Loucy (cell line): ENCODE measurements around the gene AATK.

Experiments
- H2AFZ ChIP-seq: fragments of 200-600 bp; sonication (generic); 2 replicates; pipeline ENCODE4 v1.6.0; 2016; ENCODE audit warnings: antibody characterized with exemption, mild to moderate bottlenecking, low read length, moderate library complexity
- H3F3A ChIP-seq: fragments of 200-600 bp; 2 replicates; pipeline ENCODE4 v1.6.0; 2016; ENCODE audit warnings: antibody characterized with exemption, low read depth, mild to moderate bottlenecking
- H3K27me3 ChIP-seq: fragments of 200-600 bp; sonication (generic); 2 replicates; pipeline ENCODE4 v1.6.1; 2014; ENCODE audit warnings: low read length, mild to moderate bottlenecking; ENCODE audit not compliant: insufficient read depth, poor library complexity, severe bottlenecking
- H3K36me3 ChIP-seq: fragments of 200-600 bp; sonication (generic); 2 replicates; pipeline ENCODE4 v1.6.1; 2016; ENCODE audit warnings: low read length; ENCODE audit not compliant: insufficient read depth
- H3K4me1 ChIP-seq: fragments of 200-600 bp; sonication (generic); 2 replicates; pipeline ENCODE4 v1.5.1; 2014; ENCODE audit warnings: low read length, mild to moderate bottlenecking; ENCODE audit not compliant: insufficient read depth, poor library complexity, severe bottlenecking
- H3K4me2 ChIP-seq: fragments of 200-600 bp; sonication (generic); 2 replicates; pipeline ENCODE4 v1.6.0; 2014; ENCODE audit warnings: antibody characterized with exemption, low read length, low read depth, mild to moderate bottlenecking; ENCODE audit not compliant: poor library complexity, severe bottlenecking
- H3K4me3 ChIP-seq: fragments of 200-600 bp; sonication (generic); 2 replicates; pipeline ENCODE4 v1.5.1; 2014; ENCODE audit warnings: low read length, mild to moderate bottlenecking, mixed read lengths; ENCODE audit not compliant: poor library complexity, severe bottlenecking
- H3K79me2 ChIP-seq: fragments of 200-600 bp; sonication (generic); 2 replicates; pipeline ENCODE4 v1.6.1; 2014; ENCODE audit warnings: low read length; ENCODE audit not compliant: insufficient read depth
- H3K9ac ChIP-seq: fragments of 200-600 bp; sonication (generic); 2 replicates; pipeline ENCODE4 v1.6.0; 2014; ENCODE audit warnings: mild to moderate bottlenecking, low read depth, low read length, moderate library complexity; ENCODE audit not compliant: poor library complexity, severe bottlenecking
- H3K9me2 ChIP-seq: fragments of 200-600 bp; sonication (generic); replicated peaks from 2 replicates; pipeline ENCODE4 v1.6.1; 2016; ENCODE audit warnings: low read depth, low read length, mixed read lengths
- H3K9me3 ChIP-seq: fragments of 200-600 bp; sonication (generic); 2 replicates; pipeline ENCODE4 v1.6.1; 2014; ENCODE audit warnings: mild to moderate bottlenecking, antibody characterized with exemption, low read length, low read depth; ENCODE audit not compliant: insufficient read depth
- H4K20me1 ChIP-seq: fragments of 200-600 bp; sonication (generic); 2 replicates; pipeline ENCODE4 v1.6.0; 2014; ENCODE audit warnings: antibody characterized with exemption, low read length, mild to moderate bottlenecking; ENCODE audit not compliant: insufficient read depth, poor library complexity, severe bottlenecking
- EZH2phosphoT487 ChIP-seq: fragments of 200-600 bp; IDR thresholded peaks from 2 replicates; pipeline ENCODE4 v1.6.1; 2018; ENCODE audit warnings: antibody characterized with exemption, mild to moderate bottlenecking, moderate library complexity, borderline replicate concordance
- TF ChIP-seq, protein P1 (sequence below): fragments of 200-600 bp; sonication (generic); conservative IDR thresholded peaks from 2 replicates; pipeline ENCODE4 v1.5.1; 2014; ENCODE audit warnings: mild to moderate bottlenecking, antibody characterized with exemption, low read length

The AATK gene

DNA sequence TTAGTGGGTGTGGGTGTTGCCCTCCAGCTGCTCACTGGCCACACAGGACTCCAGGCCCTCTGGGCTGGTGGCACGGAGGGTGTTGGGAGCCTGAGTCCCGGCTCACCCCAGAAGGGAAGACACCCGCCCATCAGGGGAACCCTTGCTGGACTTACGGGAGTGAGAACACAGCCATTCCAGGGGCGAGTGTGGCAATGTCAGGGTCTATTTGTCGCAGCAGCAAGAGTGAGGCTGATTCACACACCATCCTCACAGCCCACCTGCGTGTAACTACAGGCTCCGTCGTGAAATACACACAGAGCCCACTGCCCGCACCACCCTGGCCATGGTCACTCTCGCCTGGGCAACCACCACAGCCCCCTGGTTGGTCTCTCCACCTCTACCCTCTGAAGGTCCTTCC, 17.8 kb upstream of the AATK start:
- no peaks in the 10 kb centered on the region for H3F3A ChIP-seq
- H3K79me2 ChIP-seq = no peaks in the 10 kb centered on the region
- H3K4me1 ChIP-seq = no peaks in the 10 kb centered on the region
- no peak overlapping the region for H3K4me2 ChIP-seq
- H2AFZ ChIP-seq = no peak overlapping the region
- no peak overlapping the region for H3K4me3 ChIP-seq
- no peaks in the 10 kb centered on the region for H4K20me1 ChIP-seq
- H3K36me3 ChIP-seq = no peaks in the 10 kb centered on the region
- no peaks in the 10 kb centered on the region for H3K9me3 ChIP-seq
- no peak for TF ChIP-seq EZH2phosphoT487
- TF ChIP-seq, protein P1, sequence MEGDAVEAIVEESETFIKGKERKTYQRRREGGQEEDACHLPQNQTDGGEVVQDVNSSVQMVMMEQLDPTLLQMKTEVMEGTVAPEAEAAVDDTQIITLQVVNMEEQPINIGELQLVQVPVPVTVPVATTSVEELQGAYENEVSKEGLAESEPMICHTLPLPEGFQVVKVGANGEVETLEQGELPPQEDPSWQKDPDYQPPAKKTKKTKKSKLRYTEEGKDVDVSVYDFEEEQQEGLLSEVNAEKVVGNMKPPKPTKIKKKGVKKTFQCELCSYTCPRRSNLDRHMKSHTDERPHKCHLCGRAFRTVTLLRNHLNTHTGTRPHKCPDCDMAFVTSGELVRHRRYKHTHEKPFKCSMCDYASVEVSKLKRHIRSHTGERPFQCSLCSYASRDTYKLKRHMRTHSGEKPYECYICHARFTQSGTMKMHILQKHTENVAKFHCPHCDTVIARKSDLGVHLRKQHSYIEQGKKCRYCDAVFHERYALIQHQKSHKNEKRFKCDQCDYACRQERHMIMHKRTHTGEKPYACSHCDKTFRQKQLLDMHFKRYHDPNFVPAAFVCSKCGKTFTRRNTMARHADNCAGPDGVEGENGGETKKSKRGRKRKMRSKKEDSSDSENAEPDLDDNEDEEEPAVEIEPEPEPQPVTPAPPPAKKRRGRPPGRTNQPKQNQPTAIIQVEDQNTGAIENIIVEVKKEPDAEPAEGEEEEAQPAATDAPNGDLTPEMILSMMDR = no peak
- H3K9me2 ChIP-seq = no peaks in the 10 kb centered on the region
- H3K9ac ChIP-seq = no peak overlapping the region
- no peaks in the 10 kb centered on the region for H3K27me3 ChIP-seq

DNA sequence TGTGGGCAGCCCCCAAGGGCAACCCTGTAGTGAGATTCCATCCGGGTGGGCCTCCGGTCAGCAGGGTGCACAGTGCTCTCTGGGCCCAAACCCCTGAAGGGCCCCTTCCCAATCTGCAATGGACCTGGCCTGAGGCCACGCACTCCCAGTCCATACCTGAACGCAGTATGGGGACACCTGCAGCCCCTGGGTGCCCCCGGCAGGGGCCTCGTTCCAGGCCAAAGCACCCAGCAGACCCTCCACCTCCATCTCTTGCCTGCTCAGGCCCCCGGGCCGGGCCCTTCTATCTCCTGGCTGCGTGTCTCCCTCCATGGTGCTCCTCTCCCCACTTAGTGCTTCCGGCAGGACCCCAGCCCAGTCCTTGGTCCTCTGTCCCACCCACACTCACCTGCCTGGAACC, 17.3 kb upstream of the AATK start:
- H3K9ac ChIP-seq = no peak overlapping the region
- TF ChIP-seq, protein P1 = no peak
- no peak for TF ChIP-seq EZH2phosphoT487
- no peak overlapping the region for H2AFZ ChIP-seq
- H3K9me3 ChIP-seq = no peaks in the 10 kb centered on the region
- no peaks in the 10 kb centered on the region for H3K36me3 ChIP-seq
- H3F3A ChIP-seq = no peaks in the 10 kb centered on the region
- no peaks in the 10 kb centered on the region for H4K20me1 ChIP-seq
- no peak overlapping the region for H3K4me2 ChIP-seq
- no peaks in the 10 kb centered on the region for H3K4me1 ChIP-seq
- no peaks in the 10 kb centered on the region for H3K9me2 ChIP-seq
- no peaks in the 10 kb centered on the region for H3K27me3 ChIP-seq
- no peak overlapping the region for H3K4me3 ChIP-seq
- H3K79me2 ChIP-seq = no peaks in the 10 kb centered on the region

DNA sequence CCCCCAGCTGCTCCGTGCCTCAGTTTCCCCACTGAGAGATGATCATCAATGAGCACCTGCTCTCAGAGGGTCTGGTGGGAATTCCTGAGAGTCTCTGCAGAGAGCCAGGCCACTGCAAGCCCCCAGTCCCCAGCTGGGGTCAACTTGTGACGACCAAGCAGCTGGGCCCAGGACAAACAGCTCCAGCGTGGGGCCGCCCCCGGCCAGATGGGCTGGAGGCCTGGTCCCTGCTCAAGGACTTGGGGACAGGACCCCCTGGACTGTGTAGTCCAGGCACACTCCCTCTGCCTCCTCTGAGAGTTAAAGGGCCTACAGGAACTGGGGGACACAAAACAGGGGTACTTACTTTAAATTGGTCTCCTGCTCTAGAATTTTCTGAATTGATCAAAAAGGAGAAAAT, 16.6 kb upstream of the AATK start:
- Histone ChIP-seq H3K79me2 (no peaks in the 10 kb centered on the region), H3K27me3 (no peaks in the 10 kb centered on the region), H3K36me3 (no peaks in the 10 kb centered on the region), H3K9ac (no peak overlapping the region), H3K9me3 (no peaks in the 10 kb centered on the region), H2AFZ (no peak overlapping the region), H3K9me2 (no peaks in the 10 kb centered on the region), H3K4me1 (no peaks in the 10 kb centered on the region), H3K4me3 (no peak overlapping the region), H3K4me2 (no peak overlapping the region), H3F3A (no peaks in the 10 kb centered on the region), H4K20me1 (no peaks in the 10 kb centered on the region)
- TF ChIP-seq, protein P1 = no peak
- TF ChIP-seq EZH2phosphoT487 = no peak
